WI38 (cell line): Measurements from ENCODE around the gene UFD1.

ENCODE experiments used
- H3K4me3 ChIP-seq: 2 replicates; pipeline ENCODE4 v1.5.1; 2011; ENCODE audit warnings: low read depth, mild to moderate bottlenecking, control low read depth, low read length
- TF ChIP-seq, protein P1 (sequence below): IDR thresholded peaks from 2 replicates; pipeline ENCODE4 v1.5.1; 2012; ENCODE audit warnings: low read depth, mild to moderate bottlenecking, control low read depth, low read length

Gene UFD1

DNA sequence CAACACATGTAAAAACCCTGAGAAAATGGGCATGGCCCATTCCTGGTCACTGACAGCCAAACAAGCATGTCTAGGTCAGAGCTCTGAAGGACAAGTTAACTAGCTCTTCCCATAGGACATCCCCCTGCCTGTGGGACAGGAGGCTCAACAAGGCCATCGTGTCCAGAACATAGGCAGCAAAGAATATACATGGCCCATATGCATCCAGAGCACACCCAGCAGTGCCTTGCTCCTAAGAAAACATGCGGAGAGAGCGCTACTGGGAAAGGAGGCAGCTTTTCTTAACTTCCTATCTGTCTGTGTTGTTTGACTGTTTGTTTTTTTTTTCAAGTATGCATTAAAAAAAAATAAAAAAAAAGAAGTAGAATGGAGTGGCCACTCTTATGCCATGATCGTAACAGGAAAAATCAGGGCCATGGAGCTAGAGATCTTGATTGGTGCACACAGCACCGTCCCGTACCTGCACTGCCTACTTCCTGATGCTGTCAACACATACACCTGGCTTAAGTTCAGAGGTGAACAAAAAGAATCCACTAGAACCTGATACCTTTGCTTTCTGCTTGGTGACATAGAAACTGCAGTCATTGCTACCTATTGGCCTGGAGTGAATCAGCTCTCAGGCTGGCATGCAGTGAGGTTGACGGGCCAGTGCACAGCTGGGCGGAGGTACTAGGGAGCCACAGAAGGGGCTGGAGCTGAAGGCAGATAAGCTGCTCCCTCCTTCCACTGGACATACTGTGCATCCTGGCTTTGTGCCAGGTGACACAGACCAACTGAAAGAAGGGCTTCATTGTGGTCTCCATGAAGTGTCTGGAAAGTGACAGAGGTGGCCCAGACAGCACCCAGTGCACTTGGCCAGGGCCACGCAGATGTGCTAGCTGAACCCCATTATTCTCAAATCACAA, 11.9 kb downstream of the UFD1 start:
- TF ChIP-seq, protein P1, sequence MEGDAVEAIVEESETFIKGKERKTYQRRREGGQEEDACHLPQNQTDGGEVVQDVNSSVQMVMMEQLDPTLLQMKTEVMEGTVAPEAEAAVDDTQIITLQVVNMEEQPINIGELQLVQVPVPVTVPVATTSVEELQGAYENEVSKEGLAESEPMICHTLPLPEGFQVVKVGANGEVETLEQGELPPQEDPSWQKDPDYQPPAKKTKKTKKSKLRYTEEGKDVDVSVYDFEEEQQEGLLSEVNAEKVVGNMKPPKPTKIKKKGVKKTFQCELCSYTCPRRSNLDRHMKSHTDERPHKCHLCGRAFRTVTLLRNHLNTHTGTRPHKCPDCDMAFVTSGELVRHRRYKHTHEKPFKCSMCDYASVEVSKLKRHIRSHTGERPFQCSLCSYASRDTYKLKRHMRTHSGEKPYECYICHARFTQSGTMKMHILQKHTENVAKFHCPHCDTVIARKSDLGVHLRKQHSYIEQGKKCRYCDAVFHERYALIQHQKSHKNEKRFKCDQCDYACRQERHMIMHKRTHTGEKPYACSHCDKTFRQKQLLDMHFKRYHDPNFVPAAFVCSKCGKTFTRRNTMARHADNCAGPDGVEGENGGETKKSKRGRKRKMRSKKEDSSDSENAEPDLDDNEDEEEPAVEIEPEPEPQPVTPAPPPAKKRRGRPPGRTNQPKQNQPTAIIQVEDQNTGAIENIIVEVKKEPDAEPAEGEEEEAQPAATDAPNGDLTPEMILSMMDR: no peak
- H3K4me3 ChIP-seq: no peak overlapping the region

DNA sequence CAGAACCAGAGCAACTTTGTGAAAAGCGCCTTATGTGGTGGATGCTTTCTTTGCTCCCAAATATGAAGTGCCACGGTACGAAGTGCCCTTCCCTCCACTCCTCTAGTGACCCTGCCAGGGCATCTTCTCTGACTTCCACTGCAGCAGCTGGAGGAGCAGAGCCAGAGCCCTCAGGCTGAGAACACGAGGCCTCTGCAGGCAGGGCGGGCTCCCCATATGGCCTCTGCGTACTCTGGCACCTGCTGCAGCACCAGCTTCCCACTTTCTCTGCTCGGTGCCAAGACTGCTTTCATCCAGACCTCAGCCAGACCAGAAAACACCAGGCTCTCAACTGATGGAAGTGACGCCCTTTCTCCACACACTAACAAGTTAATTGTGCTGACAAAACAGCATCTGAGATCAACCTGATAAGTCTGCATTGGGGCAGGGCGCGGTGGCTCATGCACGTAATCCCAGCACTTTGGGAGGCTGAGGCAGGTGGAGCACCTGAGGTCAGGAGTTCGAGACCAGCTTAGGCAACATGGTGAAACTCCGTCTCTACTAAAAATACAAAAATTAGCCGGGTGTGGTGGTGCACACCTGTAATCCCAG, 12.8 kb downstream of the UFD1 start:
- TF ChIP-seq, protein P1: no peak
- H3K4me3 ChIP-seq: no peak overlapping the region

DNA sequence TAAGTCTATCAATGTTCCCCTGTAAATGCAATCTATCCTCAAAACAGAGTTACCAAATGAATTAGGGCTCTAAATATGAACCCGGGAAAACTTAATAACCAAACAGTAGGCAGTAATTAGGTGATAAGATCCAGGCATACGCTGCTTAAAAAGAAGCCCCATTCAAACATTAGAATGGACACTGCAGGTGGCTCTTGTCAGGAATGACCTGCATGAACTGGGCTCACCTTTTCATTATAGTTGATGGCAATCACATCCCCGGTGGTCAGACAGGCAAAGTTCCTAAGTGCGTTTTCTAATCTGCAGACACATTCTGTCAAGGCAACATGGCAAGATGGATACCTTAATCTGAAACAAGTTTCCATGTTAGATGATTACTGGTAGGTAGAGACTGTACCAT, 14.0 kb downstream of the UFD1 start:
- H3K4me3 ChIP-seq: no peak overlapping the region
- TF ChIP-seq, protein P1: no peak

DNA sequence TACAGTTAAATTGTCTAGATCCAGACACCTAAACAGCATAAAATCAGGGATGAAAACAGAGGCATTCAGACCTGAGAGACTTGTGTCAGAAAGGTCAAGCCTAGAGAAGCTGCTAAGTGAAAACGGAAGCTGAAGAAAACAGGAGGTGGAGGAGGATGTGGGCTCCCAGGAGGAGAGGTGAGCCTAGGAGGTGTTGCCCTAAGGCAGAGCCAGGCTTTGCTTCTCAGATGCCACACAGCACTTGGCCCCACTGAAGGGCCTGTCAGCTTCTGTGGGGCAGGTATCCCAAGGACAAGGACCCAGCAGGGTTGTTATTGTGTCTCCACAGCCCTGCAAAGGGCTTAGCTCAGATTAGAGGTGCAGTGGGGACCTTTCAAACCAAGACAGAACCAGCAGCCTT, 14.4 kb downstream of the UFD1 start:
- TF ChIP-seq, protein P1: no peak
- no peak overlapping the region for H3K4me3 ChIP-seq

DNA sequence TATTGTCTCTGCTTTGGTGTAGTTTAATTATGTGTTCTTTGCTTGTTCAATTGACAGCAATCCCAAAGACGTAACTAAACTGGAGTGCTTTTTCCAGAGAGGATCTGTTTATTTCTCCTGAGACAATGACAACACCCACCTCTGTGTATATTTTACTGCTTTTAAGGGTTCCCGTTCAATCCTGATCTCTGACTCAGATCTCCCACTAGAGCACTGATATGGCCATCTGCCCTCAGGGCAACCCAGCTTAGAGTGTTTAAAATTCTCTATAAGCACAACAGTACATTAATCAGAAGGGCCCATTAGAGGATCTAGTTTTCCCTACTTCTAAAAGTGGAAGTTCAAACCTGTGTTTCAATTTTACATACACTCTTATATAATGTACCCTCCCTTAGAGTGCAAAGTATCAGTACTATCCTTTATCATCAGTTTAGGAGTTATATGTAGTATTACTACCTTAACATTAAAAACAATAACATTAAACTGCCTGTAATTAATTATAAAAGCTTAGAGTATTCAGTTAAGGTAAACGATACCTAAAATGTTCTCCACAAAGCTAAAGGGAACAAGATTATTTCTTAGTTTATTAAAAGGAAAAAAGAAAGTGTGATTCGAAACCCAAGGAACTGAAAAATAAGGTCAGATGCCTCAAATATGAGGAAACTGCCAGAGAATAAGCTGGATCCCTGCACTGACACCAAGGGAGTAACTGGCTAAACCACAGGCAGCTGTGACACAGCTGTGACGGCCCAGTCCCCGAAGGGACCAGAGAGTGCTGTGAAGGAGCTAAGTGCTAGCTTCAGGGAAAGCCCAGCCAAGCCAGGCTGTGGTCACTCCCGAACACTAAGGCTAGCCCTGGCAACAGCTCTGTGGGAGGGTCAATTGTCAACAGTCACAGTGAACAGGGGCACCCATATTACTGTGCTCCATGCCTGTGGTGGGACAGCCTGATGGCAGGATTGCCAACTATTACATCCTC, 15.2 kb downstream of the UFD1 start:
- TF ChIP-seq, protein P1: no peak
- no peak overlapping the region for H3K4me3 ChIP-seq

DNA sequence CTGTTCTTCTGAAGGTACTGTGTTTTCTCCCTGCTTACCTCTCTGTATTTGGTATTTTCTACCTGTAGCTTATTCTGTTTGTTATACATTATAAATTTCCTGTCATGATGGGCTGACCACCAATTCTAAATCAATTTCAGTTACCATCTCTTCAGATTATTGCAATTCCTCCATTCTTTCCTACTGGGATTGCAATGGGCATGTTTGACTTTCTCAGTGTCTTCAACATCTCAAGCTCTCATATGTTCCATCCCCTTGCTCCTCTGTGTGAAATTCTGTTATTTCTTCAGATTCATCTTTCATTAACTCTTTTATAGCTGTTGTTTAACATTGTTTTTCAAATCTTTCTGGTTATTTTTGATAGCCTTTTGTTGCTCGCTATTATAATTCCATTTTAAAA, 16.0 kb downstream of the UFD1 start:
- TF ChIP-seq, protein P1: no peak
- no peak overlapping the region for H3K4me3 ChIP-seq
